ENCODE results near the gene OMA1.

OMA1 gene

GRCh38 chr1:58454807-58455206 is 91.7 kb downstream of the OMA1 start:
- H3K27me3 Mint-ChIP-seq = no peaks in the 10 kb centered on the region
- DNase-seq (no peak), ATAC-seq (replicated peaks) (no peak)
- no peak overlapping the region for H3K27ac Mint-ChIP-seq
- no peak overlapping the region for H3K4me3 Mint-ChIP-seq
- no peaks in the 10 kb centered on the region for H3K9me3 Mint-ChIP-seq
- H3K36me3 Mint-ChIP-seq (ENCODE audit: insufficient read depth) = no peaks in the 10 kb centered on the region
- no peaks in the 10 kb centered on the region for H3K4me1 Mint-ChIP-seq (ENCODE audit: low read depth in 2 of 2)

GRCh38 chr1:58454385-58454784 is 92.1 kb downstream of the OMA1 start:
- Mint-ChIP-seq H3K27ac (no peak overlapping the region), H3K27me3 (no peaks in the 10 kb centered on the region), H3K36me3 (ENCODE audit: insufficient read depth) (no peaks in the 10 kb centered on the region), H3K4me1 (ENCODE audit: low read depth in 2 of 2) (no peaks in the 10 kb centered on the region), H3K9me3 (no peaks in the 10 kb centered on the region), H3K4me3 (no peak overlapping the region)
- ATAC-seq (replicated peaks) (no peak), DNase-seq (no peak)

- H3K9me3 Mint-ChIP-seq = no peaks in the 10 kb centered on the region
- DNase-seq (no peak), ATAC-seq (replicated peaks) (no peak)
- no peaks in the 10 kb centered on the region for H3K4me1 Mint-ChIP-seq (ENCODE audit: low read depth in 2 of 2)
- H3K4me3 Mint-ChIP-seq = no peak overlapping the region
- H3K27me3 Mint-ChIP-seq = no peaks in the 10 kb centered on the region
- H3K36me3 Mint-ChIP-seq (ENCODE audit: insufficient read depth) = no peaks in the 10 kb centered on the region
- no peak overlapping the region for H3K27ac Mint-ChIP-seq
Observed at GRCh38 chr1:58451560-58452191, 94.8 kb downstream of the OMA1 start.

GRCh38 chr1:58447886-58448285 is 98.6 kb downstream of the OMA1 start:
- Mint-ChIP-seq H3K27ac (no peak overlapping the region), H3K4me1 (ENCODE audit: low read depth in 2 of 2) (no peaks in the 10 kb centered on the region), H3K36me3 (ENCODE audit: insufficient read depth) (no peaks in the 10 kb centered on the region), H3K27me3 (no peaks in the 10 kb centered on the region), H3K9me3 (no peaks in the 10 kb centered on the region), H3K4me3 (no peak overlapping the region)
- DNase-seq = no peak
- ATAC-seq (replicated peaks) = no peak

- Mint-ChIP-seq H3K4me1 (ENCODE audit: low read depth in 2 of 2) (no peaks in the 10 kb centered on the region), H3K27me3 (no peaks in the 10 kb centered on the region), H3K27ac (no peak overlapping the region), H3K9me3 (no peaks in the 10 kb centered on the region), H3K4me3 (no peak overlapping the region), H3K36me3 (ENCODE audit: insufficient read depth) (no peaks in the 10 kb centered on the region)
- no peak for DNase-seq
- ATAC-seq (replicated peaks) = no peak
Observed at GRCh38 chr1:58447042-58447441, 99.5 kb downstream of the OMA1 start.

- ATAC-seq (replicated peaks) (no peak), DNase-seq (no peak)
- Mint-ChIP-seq H3K4me1 (ENCODE audit: low read depth in 2 of 2) (no peaks in the 10 kb centered on the region), H3K4me3 (no peak overlapping the region), H3K9me3 (no peaks in the 10 kb centered on the region), H3K27ac (no peak overlapping the region), H3K36me3 (ENCODE audit: insufficient read depth) (no peaks in the 10 kb centered on the region), H3K27me3 (no peaks in the 10 kb centered on the region)
Observed at GRCh38 chr1:58446368-58446767, 100.2 kb downstream of the OMA1 start.

GRCh38 chr1:58443986-58444868 is 102.3 kb downstream of the OMA1 start:
- no peaks in the 10 kb centered on the region for H3K36me3 Mint-ChIP-seq (ENCODE audit: insufficient read depth)
- H3K27ac Mint-ChIP-seq = no peak overlapping the region
- no peaks in the 10 kb centered on the region for H3K27me3 Mint-ChIP-seq
- H3K4me1 Mint-ChIP-seq (ENCODE audit: low read depth in 2 of 2) = no peaks in the 10 kb centered on the region
- no peaks in the 10 kb centered on the region for H3K9me3 Mint-ChIP-seq
- no peak for ATAC-seq (replicated peaks)
- no peak overlapping the region for H3K4me3 Mint-ChIP-seq
- no peak for DNase-seq

GRCh38 chr1:58442114-58442513 is 104.4 kb downstream of the OMA1 start:
- Mint-ChIP-seq H3K4me3 (no peak overlapping the region), H3K27me3 (no peaks in the 10 kb centered on the region), H3K27ac (no peak overlapping the region), H3K9me3 (no peaks in the 10 kb centered on the region), H3K36me3 (ENCODE audit: insufficient read depth) (no peaks in the 10 kb centered on the region), H3K4me1 (ENCODE audit: low read depth in 2 of 2) (no peaks in the 10 kb centered on the region)
- no peak for ATAC-seq (replicated peaks)
- DNase-seq = no peak

- Mint-ChIP-seq H3K9me3 (no peaks in the 10 kb centered on the region), H3K27ac (no peak overlapping the region), H3K4me3 (no peak overlapping the region), H3K4me1 (ENCODE audit: low read depth in 2 of 2) (no peaks in the 10 kb centered on the region), H3K36me3 (ENCODE audit: insufficient read depth) (no peaks in the 10 kb centered on the region), H3K27me3 (no peaks in the 10 kb centered on the region)
- DNase-seq (no peak), ATAC-seq (replicated peaks) (no peak)
Observed at GRCh38 chr1:58441699-58442098, 104.8 kb downstream of the OMA1 start.

GRCh38 chr1:58440696-58441095 is 105.8 kb downstream of the OMA1 start:
- DNase-seq = no peak
- no peaks in the 10 kb centered on the region for H3K9me3 Mint-ChIP-seq
- no peaks in the 10 kb centered on the region for H3K27me3 Mint-ChIP-seq
- no peak overlapping the region for H3K27ac Mint-ChIP-seq
- no peak overlapping the region for H3K4me3 Mint-ChIP-seq
- no peaks in the 10 kb centered on the region for H3K36me3 Mint-ChIP-seq (ENCODE audit: insufficient read depth)
- H3K4me1 Mint-ChIP-seq (ENCODE audit: low read depth in 2 of 2) = no peaks in the 10 kb centered on the region
- no peak for ATAC-seq (replicated peaks)

- DNase-seq (no peak), ATAC-seq (replicated peaks) (no peak)
- Mint-ChIP-seq H3K36me3 (ENCODE audit: insufficient read depth) (no peaks in the 10 kb centered on the region), H3K4me3 (no peak overlapping the region), H3K27me3 (no peaks in the 10 kb centered on the region), H3K27ac (no peak overlapping the region), H3K4me1 (ENCODE audit: low read depth in 2 of 2) (no peaks in the 10 kb centered on the region), H3K9me3 (no peaks in the 10 kb centered on the region)
Observed at GRCh38 chr1:58439946-58440345, 106.6 kb downstream of the OMA1 start.

- no peaks in the 10 kb centered on the region for H3K36me3 Mint-ChIP-seq (ENCODE audit: insufficient read depth)
- no peak for DNase-seq
- H3K4me1 Mint-ChIP-seq (ENCODE audit: low read depth in 2 of 2) = no peaks in the 10 kb centered on the region
- ATAC-seq (replicated peaks) = no peak
- H3K4me3 Mint-ChIP-seq = no peak overlapping the region
- no peak overlapping the region for H3K27ac Mint-ChIP-seq
- H3K27me3 Mint-ChIP-seq = no peaks in the 10 kb centered on the region
- no peaks in the 10 kb centered on the region for H3K9me3 Mint-ChIP-seq
Observed at GRCh38 chr1:58438468-58438867, 108.1 kb downstream of the OMA1 start.

GRCh38 chr1:58437623-58438022 is 108.9 kb downstream of the OMA1 start:
- no peak overlapping the region for H3K27ac Mint-ChIP-seq
- no peaks in the 10 kb centered on the region for H3K9me3 Mint-ChIP-seq
- no peak overlapping the region for H3K4me3 Mint-ChIP-seq
- H3K4me1 Mint-ChIP-seq (ENCODE audit: low read depth in 2 of 2) = no peaks in the 10 kb centered on the region
- no peak for DNase-seq
- H3K36me3 Mint-ChIP-seq (ENCODE audit: insufficient read depth) = no peaks in the 10 kb centered on the region
- H3K27me3 Mint-ChIP-seq = no peaks in the 10 kb centered on the region
- no peak for ATAC-seq (replicated peaks)

GRCh38 chr1:58436615-58437297 is 109.8 kb downstream of the OMA1 start:
- no peak overlapping the region for H3K4me3 Mint-ChIP-seq
- no peaks in the 10 kb centered on the region for H3K9me3 Mint-ChIP-seq
- no peaks in the 10 kb centered on the region for H3K4me1 Mint-ChIP-seq (ENCODE audit: low read depth in 2 of 2)
- no peaks in the 10 kb centered on the region for H3K27me3 Mint-ChIP-seq
- ATAC-seq (replicated peaks) (no peak), DNase-seq (no peak)
- H3K36me3 Mint-ChIP-seq (ENCODE audit: insufficient read depth) = no peaks in the 10 kb centered on the region
- no peak overlapping the region for H3K27ac Mint-ChIP-seq

Measured in effector memory CD8-positive, alpha-beta T cell (primary cell).